ENCODE data around the gene UCN. TPM values are rescaled to one million over a fixed set of nuclear protein-coding genes. Genes with fewer than 3 reads are reported as not detected.

Gene UCN
- total and polyA plus RNA-seq, 10 of the 15 experiments (the other 5 are each of a cell fraction or from before 2014, with no cell fraction given): 0.10 to 3.8 (median 1.1) TPM; not detected in 1

GRCh38 chr2:27270670-27271069 is 37.6 kb downstream of the UCN start:
- H3K4me1 ChIP-seq (ENCODE audit: control insufficient read depth, insufficient read depth, low read length): peaks cover 4% of the 10 kb centered on the region; the same call in 1 of the 2 replicates
- no peak for DNase-seq (ENCODE audit: low read depth, low spot score)
- no peak overlapping the region for H2AFZ ChIP-seq (ENCODE audit: control insufficient read depth, low read depth, low read length)
- RAD21 ChIA-PET (ENCODE audit: unreplicated experiment): interaction anchor here (1.2 kb wide), 1 partner anchor 9 kb away, joined by 7 read pairs; no protein-coding TSS in a partner anchor
- intact Hi-C loops (cut with micrococcal nuclease; ENCODE audit: unreplicated experiment): no loop called here
- H3K9ac ChIP-seq (ENCODE audit: control insufficient read depth, insufficient read depth, low read length): no peak overlapping the region
- TF ChIP-seq RUNX3 (IDR thresholded peaks at IDR 0.05; ENCODE audit: low read length): 0 out of 2 replicates have a peak, but pooled peaks have one; percentile 5
- TF ChIP-seq ZSCAN29 (IDR thresholded peaks at IDR 0.05): no peak
- no peak for TF ChIP-seq STAT1 (conservative IDR thresholded peaks at IDR 0.05)
- TF ChIP-seq, protein P1, sequence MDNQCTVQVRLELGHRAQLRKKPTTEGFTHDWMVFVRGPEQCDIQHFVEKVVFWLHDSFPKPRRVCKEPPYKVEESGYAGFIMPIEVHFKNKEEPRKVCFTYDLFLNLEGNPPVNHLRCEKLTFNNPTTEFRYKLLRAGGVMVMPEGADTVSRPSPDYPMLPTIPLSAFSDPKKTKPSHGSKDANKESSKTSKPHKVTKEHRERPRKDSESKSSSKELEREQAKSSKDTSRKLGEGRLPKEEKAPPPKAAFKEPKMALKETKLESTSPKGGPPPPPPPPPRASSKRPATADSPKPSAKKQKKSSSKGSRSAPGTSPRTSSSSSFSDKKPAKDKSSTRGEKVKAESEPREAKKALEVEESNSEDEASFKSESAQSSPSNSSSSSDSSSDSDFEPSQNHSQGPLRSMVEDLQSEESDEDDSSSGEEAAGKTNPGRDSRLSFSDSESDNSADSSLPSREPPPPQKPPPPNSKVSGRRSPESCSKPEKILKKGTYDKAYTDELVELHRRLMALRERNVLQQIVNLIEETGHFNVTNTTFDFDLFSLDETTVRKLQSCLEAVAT (IDR thresholded peaks at IDR 0.05): no peak
- no peaks in the 10 kb centered on the region for H3K36me3 ChIP-seq (ENCODE audit: control insufficient read depth in 2 of 2, insufficient read depth in 2 of 2, low read length in 1 of 2)
- no peak overlapping the region for H3K27ac ChIP-seq (ENCODE audit: control insufficient read depth, insufficient read depth)
- CTCF ChIA-PET: interaction anchor here (0.8 to 7.9 kb wide), 4 partner anchors 8 to 190 kb away, joined by 3 to 52 read pairs (median 4); no protein-coding TSS in a partner anchor
- H3K4me3 ChIP-seq: no peak overlapping the region
- no TSS peak for BruUV-seq (replicated peaks)
- H3K79me2 ChIP-seq (ENCODE audit: control insufficient read depth, insufficient read depth, low read length): no peaks in the 10 kb centered on the region
- H3K27me3 ChIP-seq (replicated peaks in 1 of 2; ENCODE audit: control insufficient read depth in 2 of 2, insufficient read depth in 2 of 2, low read length in 1 of 2): peaks cover 0 to 3% of the 10 kb centered on the region in 2 experiments; a peak in 1 of 4 replicates
- ATAC-seq: peak; percentile 41; the same call in 1 of the 3 replicates
- no peak overlapping the region for H3K4me2 ChIP-seq (ENCODE audit: control insufficient read depth, insufficient read depth)
- 33% methylated on average over 2 of the region's 2 CpGs for WGBS (ENCODE audit: insufficient coverage, insufficient replicate concordance, low lambda C conversion rate, missing lambda C conversion rate)
- no peaks in the 10 kb centered on the region for H4K20me1 ChIP-seq (ENCODE audit: control insufficient read depth, insufficient read depth)
- SMC1A ChIA-PET (ENCODE audit: uncharacterized antibody, unreplicated experiment): interaction anchor here (0.5 to 1.5 kb wide), 3 partner anchors 9 to 162 kb away, joined by 3 to 9 read pairs (median 3); no protein-coding TSS in a partner anchor
- in situ Hi-C loops (cut with MboI): no loop called here
- no peaks in the 10 kb centered on the region for H3K9me3 ChIP-seq (replicated peaks; ENCODE audit: control insufficient read depth, insufficient read depth, low read length)
- POLR2A ChIA-PET: no interaction called here
- FAIRE-seq: no peak

GRCh38 chr2:27270131-27270530 is 38.1 kb downstream of the UCN start:
- RAD21 ChIA-PET (ENCODE audit: unreplicated experiment): interaction anchor here (1.2 kb wide), 1 partner anchor 10 kb away, joined by 7 read pairs; no protein-coding TSS in a partner anchor
- Histone ChIP-seq H3K9ac (ENCODE audit: control insufficient read depth, insufficient read depth, low read length) (no peak overlapping the region), H4K20me1 (ENCODE audit: control insufficient read depth, insufficient read depth) (no peaks in the 10 kb centered on the region), H3K9me3 (replicated peaks; ENCODE audit: control insufficient read depth, insufficient read depth, low read length) (no peaks in the 10 kb centered on the region), H3K27me3 (replicated peaks in 1 of 2; ENCODE audit: control insufficient read depth in 2 of 2, insufficient read depth in 2 of 2, low read length in 1 of 2) (peaks cover 0 to 3% of the 10 kb centered on the region in 2 experiments; a peak in 3 of 4 replicates), H3K36me3 (ENCODE audit: control insufficient read depth in 2 of 2, insufficient read depth in 2 of 2, low read length in 1 of 2) (no peaks in the 10 kb centered on the region), H3K4me2 (ENCODE audit: control insufficient read depth, insufficient read depth) (no peak overlapping the region), H3K27ac (ENCODE audit: control insufficient read depth, insufficient read depth) (no peak overlapping the region), H3K4me1 (ENCODE audit: control insufficient read depth, insufficient read depth, low read length) (peaks cover 5% of the 10 kb centered on the region; the same call in 1 of the 2 replicates), H2AFZ (ENCODE audit: control insufficient read depth, low read depth, low read length) (no peak overlapping the region), H3K4me3 (no peak overlapping the region), H3K79me2 (ENCODE audit: control insufficient read depth, insufficient read depth, low read length) (no peaks in the 10 kb centered on the region)
- SMC1A ChIA-PET (ENCODE audit: uncharacterized antibody, unreplicated experiment): interaction anchor here (0.5 to 1.5 kb wide), 3 partner anchors 9 to 162 kb away, joined by 3 to 9 read pairs (median 3); no protein-coding TSS in a partner anchor
- BruUV-seq (replicated peaks): no TSS peak
- CTCF ChIA-PET: interaction anchor here (0.8 to 7.9 kb wide), 4 partner anchors 9 to 189 kb away, joined by 3 to 52 read pairs (median 3); no protein-coding TSS in a partner anchor
- DNase-seq (ENCODE audit: low read depth, low spot score) (no peak), ATAC-seq (no peak), FAIRE-seq (no peak)
- 63% methylated on average over 3 of the region's 3 CpGs for WGBS (ENCODE audit: insufficient coverage, insufficient replicate concordance, low lambda C conversion rate, missing lambda C conversion rate)
- POLR2A ChIA-PET: no interaction called here
- intact Hi-C loops (cut with micrococcal nuclease; ENCODE audit: unreplicated experiment): no loop called here
- in situ Hi-C loops (cut with MboI): no loop called here
- TF ChIP-seq GATAD2B (conservative IDR thresholded peaks at IDR 0.05; ENCODE audit: low read depth): no peak
- no peak for TF ChIP-seq BMI1 (IDR thresholded peaks at IDR 0.05; ENCODE audit: borderline replicate concordance)
- TF ChIP-seq CREM (IDR thresholded peaks at IDR 0.05; ENCODE audit: low read depth): no peak
- TF ChIP-seq E2F4 (IDR thresholded peaks at IDR 0.05; ENCODE audit: low read depth, low read length): no peak
- TF ChIP-seq FOXK2 (IDR thresholded peaks at IDR 0.05): no peak
- no peak for TF ChIP-seq ATF3 (IDR thresholded peaks at IDR 0.05; ENCODE audit: borderline replicate concordance, extremely low read depth, low read depth, low read length)
- TF ChIP-seq ZNF24 (IDR thresholded peaks at IDR 0.05): no peak
- no peak for TF ChIP-seq ZNF622 (IDR thresholded peaks at IDR 0.05)
- TF ChIP-seq CBFB (IDR thresholded peaks at IDR 0.05; ENCODE audit: low read depth): no peak
- no peak for TF ChIP-seq IKZF2 (IDR thresholded peaks at IDR 0.05)

Data from GM12878 (cell line).